ENCODE data around the gene TIMM21.

TIMM21 gene

GRCh38 chr18:74131124-74131523 lies 17.2 kb upstream of the TIMM21 start:
- no peak for DNase-seq (ENCODE audit: low read depth)
- H3K4me3 ChIP-seq (replicated peaks; ENCODE audit: low read depth, low read length), result no peak overlapping the region
- no peak for TF ChIP-seq CTCF (IDR thresholded peaks at IDR 0.05; ENCODE audit: low read length, missing control alignments)

- DNase-seq (ENCODE audit: low read depth), result no peak
- no peak for TF ChIP-seq CTCF (IDR thresholded peaks at IDR 0.05; ENCODE audit: low read length, missing control alignments)
- no peak overlapping the region for H3K4me3 ChIP-seq (replicated peaks; ENCODE audit: low read depth, low read length)
Observed at GRCh38 chr18:74132201-74132600, 16.1 kb upstream of the TIMM21 start.

- H3K4me3 ChIP-seq (replicated peaks; ENCODE audit: low read depth, low read length), result no peak overlapping the region
- TF ChIP-seq CTCF (IDR thresholded peaks at IDR 0.05; ENCODE audit: low read length, missing control alignments), result no peak
- DNase-seq (ENCODE audit: low read depth), result no peak
Observed at GRCh38 chr18:74137920-74138538, 10.3 kb upstream of the TIMM21 start.

- no peak for TF ChIP-seq CTCF (IDR thresholded peaks at IDR 0.05; ENCODE audit: low read length, missing control alignments)
- no peak overlapping the region for H3K4me3 ChIP-seq (replicated peaks; ENCODE audit: low read depth, low read length)
Observed at GRCh38 chr18:74139411-74139810, 8.9 kb upstream of the TIMM21 start.

GRCh38 chr18:74139888-74140287 lies 8.4 kb upstream of the TIMM21 start:
- no peak for TF ChIP-seq CTCF (IDR thresholded peaks at IDR 0.05; ENCODE audit: low read length, missing control alignments)
- H3K4me3 ChIP-seq (replicated peaks; ENCODE audit: low read depth, low read length), result no peak overlapping the region
- DNase-seq (ENCODE audit: low read depth), result peak; percentile 44

More at GRCh38 chr18:74139411-74139810, 8.9 kb upstream of the TIMM21 start:
- no peak for DNase-seq (ENCODE audit: low read depth)

- no peak for DNase-seq (ENCODE audit: low read depth)
- TF ChIP-seq CTCF (IDR thresholded peaks at IDR 0.05; ENCODE audit: low read length, missing control alignments), result no peak
- H3K4me3 ChIP-seq (replicated peaks; ENCODE audit: low read depth, low read length), result no peak overlapping the region
Observed at GRCh38 chr18:74140582-74140981, 7.7 kb upstream of the TIMM21 start.

- no peak overlapping the region for H3K4me3 ChIP-seq (replicated peaks; ENCODE audit: low read depth, low read length)
- no peak for TF ChIP-seq CTCF (IDR thresholded peaks at IDR 0.05; ENCODE audit: low read length, missing control alignments)
- no peak for DNase-seq (ENCODE audit: low read depth)
Observed at GRCh38 chr18:74141667-74142066, 6.7 kb upstream of the TIMM21 start.

Data from fibroblast of pulmonary artery (primary cell).